ENCODE results near the gene RPL18.
A peak's percentile ranks its signal among the peaks of the same experiment; 100 is the strongest.

RPL18 gene

DNA sequence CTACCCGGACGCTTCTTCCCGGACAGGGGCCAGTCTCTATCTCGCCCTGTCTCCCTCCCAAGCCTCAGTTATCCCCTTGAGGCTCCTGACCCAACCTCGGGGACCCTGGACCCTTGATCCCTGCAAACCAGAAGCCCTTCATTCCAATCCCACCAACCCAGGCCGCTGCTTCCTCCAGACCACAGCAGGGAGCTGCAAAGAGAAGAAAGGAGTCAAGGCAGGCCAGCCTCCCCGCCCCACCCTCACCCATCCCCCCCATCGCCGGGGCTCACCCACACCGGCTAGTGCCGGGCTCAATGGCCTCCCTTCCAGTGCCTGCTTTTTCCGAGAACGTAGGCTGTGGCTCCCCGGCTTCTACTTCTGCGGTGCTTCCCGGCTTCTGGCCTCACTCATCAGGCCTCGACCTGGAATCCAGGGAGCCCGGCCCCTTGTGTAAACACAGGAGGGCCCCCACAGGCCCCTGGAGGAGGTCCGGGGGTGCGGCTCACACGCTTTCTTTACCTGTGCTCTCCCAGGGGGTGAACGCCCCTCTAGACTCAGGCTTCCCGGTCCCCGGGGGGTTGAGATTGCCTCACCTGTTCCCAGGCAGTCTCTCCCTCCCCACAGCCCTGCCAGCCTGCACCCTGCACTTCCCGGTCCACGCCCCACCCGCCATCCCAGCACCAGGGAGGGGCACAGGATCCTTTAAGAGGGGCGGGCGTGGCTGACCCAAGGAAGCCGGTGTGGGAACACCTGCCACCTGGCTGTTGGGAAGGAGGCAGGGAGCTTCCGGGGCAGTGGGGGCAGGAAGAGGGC, 4.3 kb downstream of the RPL18 start, which contains the start of gene FAM83E (continued):
- TF ChIP-seq ZNF350 (tag by site-specific recombination; IDR thresholded peaks at IDR 0.05) (no peak), ZBTB6 (tag by site-specific recombination; IDR thresholded peaks at IDR 0.05) (no peak), ZNF658 (tag by site-specific recombination; IDR thresholded peaks at IDR 0.05) (no peak), ZNF560 (tag by site-specific recombination; IDR thresholded peaks at IDR 0.05; ENCODE audit: borderline replicate concordance) (no peak), ZNF830 (tag by site-specific recombination; IDR thresholded peaks at IDR 0.05; ENCODE audit: low read depth) (no peak), ZBTB17 (tag by site-specific recombination; IDR thresholded peaks at IDR 0.05) (peak; percentile 25; the same call in 1 of the 2 replicates), YY1 (tag by site-specific recombination; IDR thresholded peaks at IDR 0.05) (peak; percentile 11; the same call in 1 of the 2 replicates), ZNF561 (tag by site-specific recombination; IDR thresholded peaks at IDR 0.05; ENCODE audit: borderline replicate concordance) (peak; percentile 96), ELK4 (IDR thresholded peaks at IDR 0.05; ENCODE audit: borderline replicate concordance, low read depth, low read length) (no peak), ZNF558 (tag by site-specific recombination; IDR thresholded peaks at IDR 0.05) (no peak), PRDM10 (tag by site-specific recombination; IDR thresholded peaks at IDR 0.05) (peak; percentile 54; the same call in 1 of the 2 replicates), ZNF548 (tag by site-specific recombination; IDR thresholded peaks at IDR 0.05) (no peak), ZNF837 (tag by site-specific recombination; IDR thresholded peaks at IDR 0.05) (no peak), EGR2 (tag by site-specific recombination; IDR thresholded peaks at IDR 0.05; ENCODE audit: low read depth) (peak; percentile 51), ZNF549 (tag by site-specific recombination; IDR thresholded peaks at IDR 0.05) (no peak), SP2 (tag by site-specific recombination; IDR thresholded peaks at IDR 0.05) (peak; percentile 64), MEIS1 (CRISPR knock-in tag; IDR thresholded peaks at IDR 0.05; ENCODE audit: borderline replicate concordance) (no peak), ZSCAN23 (tag by site-specific recombination; IDR thresholded peaks at IDR 0.05) (no peak), KLF9 (tag by site-specific recombination; IDR thresholded peaks at IDR 0.05; ENCODE audit: low read depth) (peak; percentile 74; the same call in 1 of the 2 replicates), MZF1 (tag by site-specific recombination; IDR thresholded peaks at IDR 0.05; ENCODE audit: borderline replicate concordance) (no peak; the same call in 1 of the 2 replicates), ZNF664 (tag by site-specific recombination; IDR thresholded peaks at IDR 0.05) (no peak), ZNF214 (tag by site-specific recombination; IDR thresholded peaks at IDR 0.05; ENCODE audit: borderline replicate concordance) (no peak), ZNF585B (tag by site-specific recombination; IDR thresholded peaks at IDR 0.05) (no peak), ZNF423 (tag by site-specific recombination; IDR thresholded peaks at IDR 0.05) (peak; percentile 61; the same call in 1 of the 2 replicates), TCF7L2 (IDR thresholded peaks at IDR 0.05; ENCODE audit: borderline replicate concordance, low read depth, low read length) (no peak), ZNF791 (tag by site-specific recombination; IDR thresholded peaks at IDR 0.05) (no peak), ZFP37 (tag by site-specific recombination; IDR thresholded peaks at IDR 0.05) (peak; percentile 77; the same call in 1 of the 2 replicates)
- TF ChIP-seq, protein P1, sequence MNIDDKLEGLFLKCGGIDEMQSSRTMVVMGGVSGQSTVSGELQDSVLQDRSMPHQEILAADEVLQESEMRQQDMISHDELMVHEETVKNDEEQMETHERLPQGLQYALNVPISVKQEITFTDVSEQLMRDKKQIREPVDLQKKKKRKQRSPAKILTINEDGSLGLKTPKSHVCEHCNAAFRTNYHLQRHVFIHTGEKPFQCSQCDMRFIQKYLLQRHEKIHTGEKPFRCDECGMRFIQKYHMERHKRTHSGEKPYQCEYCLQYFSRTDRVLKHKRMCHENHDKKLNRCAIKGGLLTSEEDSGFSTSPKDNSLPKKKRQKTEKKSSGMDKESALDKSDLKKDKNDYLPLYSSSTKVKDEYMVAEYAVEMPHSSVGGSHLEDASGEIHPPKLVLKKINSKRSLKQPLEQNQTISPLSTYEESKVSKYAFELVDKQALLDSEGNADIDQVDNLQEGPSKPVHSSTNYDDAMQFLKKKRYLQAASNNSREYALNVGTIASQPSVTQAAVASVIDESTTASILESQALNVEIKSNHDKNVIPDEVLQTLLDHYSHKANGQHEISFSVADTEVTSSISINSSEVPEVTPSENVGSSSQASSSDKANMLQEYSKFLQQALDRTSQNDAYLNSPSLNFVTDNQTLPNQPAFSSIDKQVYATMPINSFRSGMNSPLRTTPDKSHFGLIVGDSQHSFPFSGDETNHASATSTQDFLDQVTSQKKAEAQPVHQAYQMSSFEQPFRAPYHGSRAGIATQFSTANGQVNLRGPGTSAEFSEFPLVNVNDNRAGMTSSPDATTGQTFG (tag by site-specific recombination; IDR thresholded peaks at IDR 0.05; ENCODE audit: borderline replicate concordance) = no peak
- TF ChIP-seq, protein P2, sequence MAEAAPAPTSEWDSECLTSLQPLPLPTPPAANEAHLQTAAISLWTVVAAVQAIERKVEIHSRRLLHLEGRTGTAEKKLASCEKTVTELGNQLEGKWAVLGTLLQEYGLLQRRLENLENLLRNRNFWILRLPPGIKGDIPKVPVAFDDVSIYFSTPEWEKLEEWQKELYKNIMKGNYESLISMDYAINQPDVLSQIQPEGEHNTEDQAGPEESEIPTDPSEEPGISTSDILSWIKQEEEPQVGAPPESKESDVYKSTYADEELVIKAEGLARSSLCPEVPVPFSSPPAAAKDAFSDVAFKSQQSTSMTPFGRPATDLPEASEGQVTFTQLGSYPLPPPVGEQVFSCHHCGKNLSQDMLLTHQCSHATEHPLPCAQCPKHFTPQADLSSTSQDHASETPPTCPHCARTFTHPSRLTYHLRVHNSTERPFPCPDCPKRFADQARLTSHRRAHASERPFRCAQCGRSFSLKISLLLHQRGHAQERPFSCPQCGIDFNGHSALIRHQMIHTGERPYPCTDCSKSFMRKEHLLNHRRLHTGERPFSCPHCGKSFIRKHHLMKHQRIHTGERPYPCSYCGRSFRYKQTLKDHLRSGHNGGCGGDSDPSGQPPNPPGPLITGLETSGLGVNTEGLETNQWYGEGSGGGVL (tag by site-specific recombination; IDR thresholded peaks at IDR 0.05) = peak; percentile 69

All from HEK293 (cell line).